ENCODE measurements around the gene MRPL34. TPM values are rescaled to one million over a fixed set of nuclear protein-coding genes. Genes with fewer than 3 reads are reported as not detected.
A peak's percentile ranks its signal among the peaks of the same experiment; 100 is the strongest.

The MRPL34 gene
- total and polyA plus RNA-seq, 9 of the 15 experiments (the other 6 are each of a cell fraction or from before 2014, with no cell fraction given) = 11.5 to 256 (median 72.5) TPM

DNA sequence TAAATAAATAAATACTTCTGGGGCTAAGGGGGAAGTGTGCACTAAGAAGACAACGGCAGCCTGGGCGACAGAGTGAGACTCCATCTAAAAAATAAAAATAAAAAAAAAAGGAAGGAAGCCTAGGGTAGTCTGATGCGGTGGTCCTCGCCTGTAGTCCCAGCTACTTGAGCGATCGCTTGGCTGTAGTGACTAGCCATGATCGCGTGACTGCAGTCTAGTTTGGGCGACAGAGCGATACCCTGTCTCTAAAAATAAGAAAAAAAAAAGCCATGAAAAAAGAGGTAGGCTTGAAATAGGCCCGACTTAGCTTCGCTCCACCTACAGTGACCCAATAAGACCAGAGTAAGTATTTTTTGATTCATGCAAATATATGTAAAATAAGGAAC lies 39.1 kb upstream of the MRPL34 start (continued):
- TF ChIP-seq KDM5B (IDR thresholded peaks at IDR 0.05; ENCODE audit: insufficient replicate concordance, low read depth, low read length) (peak; percentile 19), THRAP3 (IDR thresholded peaks at IDR 0.05; ENCODE audit: borderline replicate concordance) (peak; percentile 90), ZBTB17 (CRISPR knock-in tag; IDR thresholded peaks at IDR 0.05) (no peak), ZNF707 (CRISPR knock-in tag; conservative IDR thresholded peaks at IDR 0.05) (no peak), ID3 (CRISPR knock-in tag; IDR thresholded peaks at IDR 0.05) (no peak), ID3 (tag; IDR thresholded peaks at IDR 0.05) (no peak)

- peak within 1 kb of the TSS; percentile 82 for H3K27ac ChIP-seq (ENCODE audit: extremely low read depth, low read depth, low read length)
- peaks cover 19% of the 10 kb centered on the region for H3K79me2 ChIP-seq (ENCODE audit: control insufficient read depth, insufficient read depth, low read length)
- in situ Hi-C loops (cut with MboI) = no loop called here
- BruUV-seq (replicated peaks) = no TSS peak
- peak within 1 kb of the TSS; percentile 65 for H3K4me3 ChIP-seq
- DNase-seq (ENCODE audit: extremely low read depth in 1 of 4, low spot score in 3 of 4) (peak; percentile 98 to 100 (median 98)), FAIRE-seq (peak; percentile 100), ATAC-seq (peak; percentile 97)
- H2AFZ ChIP-seq (ENCODE audit: low read depth, low read length) = peak within 1 kb of the TSS; percentile 79
- CTCF ChIA-PET (ENCODE audit: low intra/inter-chr PET ratio) = interaction anchor here (1.0 kb wide), 1 partner anchor 32 kb away, joined by 3 read pairs; no protein-coding TSS in a partner anchor
- H3K9me1 ChIP-seq (ENCODE audit: control insufficient read depth, insufficient read depth, low read length) = no peaks in the 10 kb centered on the region
- H3K27me3 ChIP-seq (ENCODE audit: control insufficient read depth in 2 of 2, insufficient read depth in 2 of 2, low read length in 2 of 2) = no peaks in the 10 kb centered on the region
- peaks cover 27% of the 10 kb centered on the region for H3K36me3 ChIP-seq (ENCODE audit: control insufficient read depth, insufficient read depth, low read length)
- intact Hi-C loops (cut with micrococcal nuclease) = loop anchor here (5.0 kb wide), 1 partner anchor 40 kb away; the partner anchor contains the start of gene OCEL1
- under 1% methylated on average over 27 of the region's 27 CpGs for WGBS (ENCODE audit: insufficient coverage, low coverage, missing lambda C conversion rate)
- POLR2A ChIA-PET = interaction anchor here (0.6 to 2.7 kb wide), 16 partner anchors 8 to 193 kb away, joined by 3 to 12 read pairs (median 4); partner anchors contain the start of genes ABHD8, ANKLE1, HAUS8 and USE1
- no peaks in the 10 kb centered on the region for H3K9me3 ChIP-seq (replicated peaks; ENCODE audit: control insufficient read depth, insufficient read depth, low read depth, low read length)
- peak within 1 kb of the TSS; percentile 81 to 91 for H3K9ac ChIP-seq (ENCODE audit: insufficient read depth in 1 of 2, low read depth in 2 of 2, low read length in 2 of 2)
- peak within 1 kb of the TSS; percentile 91 for H3K4me2 ChIP-seq (ENCODE audit: insufficient read depth, low read length)
- no peaks in the 10 kb centered on the region for H4K20me1 ChIP-seq (replicated peaks; ENCODE audit: control insufficient read depth, insufficient read depth, low read length)
- H3K4me1 ChIP-seq (replicated peaks in 1 of 2; ENCODE audit: control insufficient read depth in 2 of 2, insufficient read depth in 2 of 2, low read length in 2 of 2) = peaks cover 3 to 18% of the 10 kb centered on the region in 2 experiments; a peak in 3 of 5 replicates
- TF ChIP-seq TBL1XR1 (IDR thresholded peaks at IDR 0.05; ENCODE audit: low read length in 2 of 2) (0 out of 4 replicates have a peak, but pooled peaks of 1 of the 2 experiments have one; percentile 51), CEBPG (CRISPR knock-in tag; IDR thresholded peaks at IDR 0.05) (no peak), CEBPG (tag; conservative IDR thresholded peaks at IDR 0.05 in 1 of 2, IDR thresholded peaks at IDR 0.05 in 1 of 2) (no peak), ZNF79 (CRISPR knock-in tag; IDR thresholded peaks at IDR 0.05; ENCODE audit: low read depth) (0 out of 2 replicates have a peak, but pooled peaks have one; percentile 44), ZNF175 (CRISPR knock-in tag; IDR thresholded peaks at IDR 0.05; ENCODE audit: low read depth) (peak; percentile 99), ZNF449 (CRISPR knock-in tag; IDR thresholded peaks at IDR 0.05) (peak; percentile 89; the same call in 1 of the 2 replicates)
- TF ChIP-seq, protein P1, sequence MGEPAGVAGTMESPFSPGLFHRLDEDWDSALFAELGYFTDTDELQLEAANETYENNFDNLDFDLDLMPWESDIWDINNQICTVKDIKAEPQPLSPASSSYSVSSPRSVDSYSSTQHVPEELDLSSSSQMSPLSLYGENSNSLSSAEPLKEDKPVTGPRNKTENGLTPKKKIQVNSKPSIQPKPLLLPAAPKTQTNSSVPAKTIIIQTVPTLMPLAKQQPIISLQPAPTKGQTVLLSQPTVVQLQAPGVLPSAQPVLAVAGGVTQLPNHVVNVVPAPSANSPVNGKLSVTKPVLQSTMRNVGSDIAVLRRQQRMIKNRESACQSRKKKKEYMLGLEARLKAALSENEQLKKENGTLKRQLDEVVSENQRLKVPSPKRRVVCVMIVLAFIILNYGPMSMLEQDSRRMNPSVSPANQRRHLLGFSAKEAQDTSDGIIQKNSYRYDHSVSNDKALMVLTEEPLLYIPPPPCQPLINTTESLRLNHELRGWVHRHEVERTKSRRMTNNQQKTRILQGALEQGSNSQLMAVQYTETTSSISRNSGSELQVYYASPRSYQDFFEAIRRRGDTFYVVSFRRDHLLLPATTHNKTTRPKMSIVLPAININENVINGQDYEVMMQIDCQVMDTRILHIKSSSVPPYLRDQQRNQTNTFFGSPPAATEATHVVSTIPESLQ (CRISPR knock-in tag; IDR thresholded peaks at IDR 0.05) = no peak
These were observed 38.5 kb upstream of the MRPL34 start, which contains the start of gene BABAM1 for GRCh38 chr19:17266975-17267788. BABAM1 (plus strand) TSS chr19:17267443; CDS start chr19:17268807, 1,364 bp downstream.

Data from K562 (cell line).